Measurements from ENCODE around the gene DUSP23. TPM values are rescaled to one million over a fixed set of nuclear protein-coding genes. Genes with fewer than 3 reads are reported as not detected.

Gene DUSP23
- total RNA-seq, 1 experiment from 2014 or later, result 35.8 TPM

GRCh38 chr1:159800177-159800930 lies 19.6 kb downstream of the DUSP23 start:
- intact Hi-C loops (cut with micrococcal nuclease), result no loop called here

More at GRCh38 chr1:159800177-159800930, 19.6 kb downstream of the DUSP23 start:
- ChIA-PET CTCF (interaction anchor here (1.8 to 9.3 kb wide), 6 partner anchors 10 to 206 kb away, joined by 10 to 229 read pairs (median 26); partner anchors contain the start of genes DUSP23 and SLAMF8), POLR2A (no interaction called here), RAD21 (ENCODE audit: low non-redundant PET in 1 of 2, low total read pairs in 2 of 2, uncharacterized antibody in 2 of 2, unreplicated experiment in 2 of 2) (interaction anchor here in 1 of 2 experiments (3.0 kb wide), 1 partner anchor 91 kb away, joined by 38 read pairs; no protein-coding TSS in a partner anchor)
- H3K79me2 ChIP-seq (ENCODE audit: insufficient read depth, low read length), result no peaks in the 10 kb centered on the region
- no peak overlapping the region for H3K27ac ChIP-seq (ENCODE audit: low read depth, low read length)
- no peak overlapping the region for H3K9ac ChIP-seq (ENCODE audit: low read length)
- no peak overlapping the region for H3K4me2 ChIP-seq (ENCODE audit: low read length)
- no peak overlapping the region for H2AFZ ChIP-seq (ENCODE audit: low read depth, low read length, poor library complexity, severe bottlenecking)
- BruUV-seq (replicated peaks), result no TSS peak
- H3K9me2 ChIP-seq (ENCODE audit: insufficient read depth), result no peaks in the 10 kb centered on the region
- no peaks in the 10 kb centered on the region for H3K36me3 ChIP-seq (ENCODE audit: control insufficient read depth in 1 of 2, insufficient read depth in 2 of 2, low read length in 2 of 2)
- no peak for TF ChIP-seq YY1 (IDR thresholded peaks at IDR 0.05; ENCODE audit: extremely low read depth, insufficient replicate concordance, low read depth, low read length)
- TF ChIP-seq EZH2 (IDR thresholded peaks at IDR 0.05), result no peak
- TF ChIP-seq, protein P1, sequence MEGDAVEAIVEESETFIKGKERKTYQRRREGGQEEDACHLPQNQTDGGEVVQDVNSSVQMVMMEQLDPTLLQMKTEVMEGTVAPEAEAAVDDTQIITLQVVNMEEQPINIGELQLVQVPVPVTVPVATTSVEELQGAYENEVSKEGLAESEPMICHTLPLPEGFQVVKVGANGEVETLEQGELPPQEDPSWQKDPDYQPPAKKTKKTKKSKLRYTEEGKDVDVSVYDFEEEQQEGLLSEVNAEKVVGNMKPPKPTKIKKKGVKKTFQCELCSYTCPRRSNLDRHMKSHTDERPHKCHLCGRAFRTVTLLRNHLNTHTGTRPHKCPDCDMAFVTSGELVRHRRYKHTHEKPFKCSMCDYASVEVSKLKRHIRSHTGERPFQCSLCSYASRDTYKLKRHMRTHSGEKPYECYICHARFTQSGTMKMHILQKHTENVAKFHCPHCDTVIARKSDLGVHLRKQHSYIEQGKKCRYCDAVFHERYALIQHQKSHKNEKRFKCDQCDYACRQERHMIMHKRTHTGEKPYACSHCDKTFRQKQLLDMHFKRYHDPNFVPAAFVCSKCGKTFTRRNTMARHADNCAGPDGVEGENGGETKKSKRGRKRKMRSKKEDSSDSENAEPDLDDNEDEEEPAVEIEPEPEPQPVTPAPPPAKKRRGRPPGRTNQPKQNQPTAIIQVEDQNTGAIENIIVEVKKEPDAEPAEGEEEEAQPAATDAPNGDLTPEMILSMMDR (IDR thresholded peaks at IDR 0.05 in 2 of 3, conservative IDR thresholded peaks at IDR 0.05 in 1 of 3; ENCODE audit: borderline replicate concordance in 1 of 3, insufficient read depth in 1 of 3, low read depth in 2 of 3, low read length in 2 of 3), result no peak
- TF ChIP-seq EZH2phosphoT487 (IDR thresholded peaks at IDR 0.05; ENCODE audit: borderline replicate concordance), result no peak
- TF ChIP-seq EGR1 (IDR thresholded peaks at IDR 0.05; ENCODE audit: low read depth), result no peak
- TF ChIP-seq, protein P2, sequence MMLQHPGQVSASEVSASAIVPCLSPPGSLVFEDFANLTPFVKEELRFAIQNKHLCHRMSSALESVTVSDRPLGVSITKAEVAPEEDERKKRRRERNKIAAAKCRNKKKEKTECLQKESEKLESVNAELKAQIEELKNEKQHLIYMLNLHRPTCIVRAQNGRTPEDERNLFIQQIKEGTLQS (IDR thresholded peaks at IDR 0.05), result no peak
- TF ChIP-seq, protein P3, sequence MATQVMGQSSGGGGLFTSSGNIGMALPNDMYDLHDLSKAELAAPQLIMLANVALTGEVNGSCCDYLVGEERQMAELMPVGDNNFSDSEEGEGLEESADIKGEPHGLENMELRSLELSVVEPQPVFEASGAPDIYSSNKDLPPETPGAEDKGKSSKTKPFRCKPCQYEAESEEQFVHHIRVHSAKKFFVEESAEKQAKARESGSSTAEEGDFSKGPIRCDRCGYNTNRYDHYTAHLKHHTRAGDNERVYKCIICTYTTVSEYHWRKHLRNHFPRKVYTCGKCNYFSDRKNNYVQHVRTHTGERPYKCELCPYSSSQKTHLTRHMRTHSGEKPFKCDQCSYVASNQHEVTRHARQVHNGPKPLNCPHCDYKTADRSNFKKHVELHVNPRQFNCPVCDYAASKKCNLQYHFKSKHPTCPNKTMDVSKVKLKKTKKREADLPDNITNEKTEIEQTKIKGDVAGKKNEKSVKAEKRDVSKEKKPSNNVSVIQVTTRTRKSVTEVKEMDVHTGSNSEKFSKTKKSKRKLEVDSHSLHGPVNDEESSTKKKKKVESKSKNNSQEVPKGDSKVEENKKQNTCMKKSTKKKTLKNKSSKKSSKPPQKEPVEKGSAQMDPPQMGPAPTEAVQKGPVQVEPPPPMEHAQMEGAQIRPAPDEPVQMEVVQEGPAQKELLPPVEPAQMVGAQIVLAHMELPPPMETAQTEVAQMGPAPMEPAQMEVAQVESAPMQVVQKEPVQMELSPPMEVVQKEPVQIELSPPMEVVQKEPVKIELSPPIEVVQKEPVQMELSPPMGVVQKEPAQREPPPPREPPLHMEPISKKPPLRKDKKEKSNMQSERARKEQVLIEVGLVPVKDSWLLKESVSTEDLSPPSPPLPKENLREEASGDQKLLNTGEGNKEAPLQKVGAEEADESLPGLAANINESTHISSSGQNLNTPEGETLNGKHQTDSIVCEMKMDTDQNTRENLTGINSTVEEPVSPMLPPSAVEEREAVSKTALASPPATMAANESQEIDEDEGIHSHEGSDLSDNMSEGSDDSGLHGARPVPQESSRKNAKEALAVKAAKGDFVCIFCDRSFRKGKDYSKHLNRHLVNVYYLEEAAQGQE (IDR thresholded peaks at IDR 0.05; ENCODE audit: low read depth), result no peak
- TF ChIP-seq POLR2A (IDR thresholded peaks at IDR 0.05; ENCODE audit: borderline replicate concordance, extremely low read depth, insufficient read depth, insufficient read length), result no peak
- no peak for TF ChIP-seq SIN3A (IDR thresholded peaks at IDR 0.05; ENCODE audit: low read depth)
- TF ChIP-seq JUND (IDR thresholded peaks at IDR 0.05), result no peak
- no peak for TF ChIP-seq CEBPB (IDR thresholded peaks at IDR 0.05; ENCODE audit: low read depth)
- TF ChIP-seq ZNF274 (IDR thresholded peaks at IDR 0.05; ENCODE audit: low read depth, low read length), result no peak
- TF ChIP-seq SP1 (IDR thresholded peaks at IDR 0.05; ENCODE audit: low read depth), result no peak
- no peak for TF ChIP-seq FOSL1 (IDR thresholded peaks at IDR 0.05; ENCODE audit: low read depth)
- no peak for TF ChIP-seq ZFX (IDR thresholded peaks at IDR 0.05)
- TF ChIP-seq TCF7L2 (IDR thresholded peaks at IDR 0.05; ENCODE audit: borderline replicate concordance, extremely low read depth, insufficient read depth, insufficient read length), result no peak
- no peak for TF ChIP-seq CBX3 (IDR thresholded peaks at IDR 0.05; ENCODE audit: low read depth)
- H3K4me1 ChIP-seq (ENCODE audit: control insufficient read depth in 1 of 2, insufficient read depth in 2 of 2, low read length in 2 of 2), result no peaks in the 10 kb centered on the region
- ATAC-seq (no peak), DNase-seq (ENCODE audit: low read depth, low spot score) (no peak)
- no peak overlapping the region for H3K4me3 ChIP-seq (replicated peaks in 1 of 2; ENCODE audit: low read depth in 1 of 2, low read length in 2 of 2)
- H3K9me3 ChIP-seq (ENCODE audit: control insufficient read depth in 1 of 2, insufficient read depth in 1 of 2, low read depth in 1 of 2, low read length in 2 of 2), result no peaks in the 10 kb centered on the region
- H3K27me3 ChIP-seq (ENCODE audit: insufficient read depth, low read length), result peaks cover 16% of the 10 kb centered on the region
- no peaks in the 10 kb centered on the region for H4K20me1 ChIP-seq (ENCODE audit: insufficient read depth)
